HepG2 (cell line): Measurements from ENCODE around the gene WDR20.

Source experiments
- CTCF ChIP-seq: sonication (generic); formaldehyde crosslinking; IDR thresholded peaks from 2 replicates; pipeline ENCODE4 v1.5.0; 2020; ENCODE audit warnings: mild to moderate bottlenecking, missing genetic modification reagents, moderate library complexity
- DR1 ChIP-seq: sonication (generic); formaldehyde crosslinking; IDR thresholded peaks from 2 replicates; pipeline ENCODE4 v1.8.0; 2021; ENCODE audit warnings: mild to moderate bottlenecking, missing genetic modification reagents, inconsistent platforms
- FOXJ3 ChIP-seq: sonication (generic); formaldehyde crosslinking; IDR thresholded peaks from 2 replicates; pipeline ENCODE4 v1.4.0; 2020; ENCODE audit warnings: missing genetic modification reagents, mild to moderate bottlenecking, borderline replicate concordance
- FOXP1 ChIP-seq, 2 experiments: fragments of 450-650 bp in 1 of 2; IDR thresholded peaks; 2 replicates each; pipeline ENCODE4 v1.6.1; 2017 to 2018; ENCODE audit warnings: antibody characterized with exemption in 1 of 2
- POLR2AphosphoS5 ChIP-seq: IDR thresholded peaks from 2 replicates; pipeline ENCODE4 v1.6.1; 2012; ENCODE audit warnings: low read depth, low read length
- TRIM22 ChIP-seq: fragments of 450-650 bp; IDR thresholded peaks from 2 replicates; pipeline ENCODE4 v1.6.1; 2017
- ZBTB1 ChIP-seq: sonication (generic); formaldehyde crosslinking; IDR thresholded peaks from 2 replicates; pipeline ENCODE4 v1.4.0; 2020; ENCODE audit warnings: missing genetic modification reagents, borderline replicate concordance
- ZBTB20 ChIP-seq: sonication (generic); formaldehyde crosslinking; IDR thresholded peaks from 2 replicates; pipeline ENCODE4 v1.8.1; 2023; ENCODE audit warnings: missing genetic modification reagents, low read depth, mild to moderate bottlenecking, borderline replicate concordance
- ZBTB7A ChIP-seq: sonication (generic); formaldehyde crosslinking; IDR thresholded peaks from 2 replicates; pipeline ENCODE4 v1.8.0; 2022; ENCODE audit warnings: mild to moderate bottlenecking, missing genetic modification reagents
- ZC3H4 ChIP-seq: sonication (generic); formaldehyde crosslinking; IDR thresholded peaks from 2 replicates; pipeline ENCODE4 v1.4.0; 2020; ENCODE audit warnings: missing genetic modification reagents, borderline replicate concordance
- ZSCAN20 ChIP-seq: sonication (generic); formaldehyde crosslinking; IDR thresholded peaks from 2 replicates; pipeline ENCODE4 v1.4.0; 2020; ENCODE audit warnings: missing genetic modification reagents, mild to moderate bottlenecking, borderline replicate concordance
- ZZZ3 ChIP-seq: sonication (generic); formaldehyde crosslinking; IDR thresholded peaks from 2 replicates; pipeline ENCODE4 v1.4.0; 2020; ENCODE audit warnings: missing genetic modification reagents, mild to moderate bottlenecking, borderline replicate concordance
- TF ChIP-seq, protein P1 (sequence below), 2 experiments: IDR thresholded peaks; 2 replicates each; pipeline ENCODE4 v1.6.1; 2011 to 2012; ENCODE audit warnings: low read length in 2 of 2, borderline replicate concordance in 1 of 2, low read depth in 1 of 2, mild to moderate bottlenecking in 1 of 2, moderate library complexity in 1 of 2

- TF ChIP-seq ZC3H4 (CRISPR knock-in tag): no peak
- TF ChIP-seq ZZZ3 (CRISPR knock-in tag): no peak
- no peak for TF ChIP-seq DR1
- TF ChIP-seq TRIM22: no peak
- no peak for TF ChIP-seq FOXJ3 (CRISPR knock-in tag)
- no peak for TF ChIP-seq CTCF
- no peak for TF ChIP-seq ZBTB7A (CRISPR knock-in tag)
- no peak for TF ChIP-seq ZBTB20 (CRISPR knock-in tag)
- no peak for TF ChIP-seq ZBTB1 (CRISPR knock-in tag)
- TF ChIP-seq ZSCAN20 (CRISPR knock-in tag): no peak
- TF ChIP-seq FOXP1 (IDR thresholded peaks at IDR 0.05): no peak
- no peak for TF ChIP-seq FOXP1 (CRISPR knock-in tag; IDR thresholded peaks at IDR 0.05)
- TF ChIP-seq POLR2AphosphoS5: no peak
- TF ChIP-seq, protein P1, sequence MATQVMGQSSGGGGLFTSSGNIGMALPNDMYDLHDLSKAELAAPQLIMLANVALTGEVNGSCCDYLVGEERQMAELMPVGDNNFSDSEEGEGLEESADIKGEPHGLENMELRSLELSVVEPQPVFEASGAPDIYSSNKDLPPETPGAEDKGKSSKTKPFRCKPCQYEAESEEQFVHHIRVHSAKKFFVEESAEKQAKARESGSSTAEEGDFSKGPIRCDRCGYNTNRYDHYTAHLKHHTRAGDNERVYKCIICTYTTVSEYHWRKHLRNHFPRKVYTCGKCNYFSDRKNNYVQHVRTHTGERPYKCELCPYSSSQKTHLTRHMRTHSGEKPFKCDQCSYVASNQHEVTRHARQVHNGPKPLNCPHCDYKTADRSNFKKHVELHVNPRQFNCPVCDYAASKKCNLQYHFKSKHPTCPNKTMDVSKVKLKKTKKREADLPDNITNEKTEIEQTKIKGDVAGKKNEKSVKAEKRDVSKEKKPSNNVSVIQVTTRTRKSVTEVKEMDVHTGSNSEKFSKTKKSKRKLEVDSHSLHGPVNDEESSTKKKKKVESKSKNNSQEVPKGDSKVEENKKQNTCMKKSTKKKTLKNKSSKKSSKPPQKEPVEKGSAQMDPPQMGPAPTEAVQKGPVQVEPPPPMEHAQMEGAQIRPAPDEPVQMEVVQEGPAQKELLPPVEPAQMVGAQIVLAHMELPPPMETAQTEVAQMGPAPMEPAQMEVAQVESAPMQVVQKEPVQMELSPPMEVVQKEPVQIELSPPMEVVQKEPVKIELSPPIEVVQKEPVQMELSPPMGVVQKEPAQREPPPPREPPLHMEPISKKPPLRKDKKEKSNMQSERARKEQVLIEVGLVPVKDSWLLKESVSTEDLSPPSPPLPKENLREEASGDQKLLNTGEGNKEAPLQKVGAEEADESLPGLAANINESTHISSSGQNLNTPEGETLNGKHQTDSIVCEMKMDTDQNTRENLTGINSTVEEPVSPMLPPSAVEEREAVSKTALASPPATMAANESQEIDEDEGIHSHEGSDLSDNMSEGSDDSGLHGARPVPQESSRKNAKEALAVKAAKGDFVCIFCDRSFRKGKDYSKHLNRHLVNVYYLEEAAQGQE (IDR thresholded peaks at IDR 0.05; ENCODE audit: borderline replicate concordance in 1 of 2, low read depth in 1 of 2, low read length in 2 of 2): no peak
Measured at GRCh38 chr14:102238766-102239165, 99.1 kb downstream of the WDR20 start.
